OCI-LY7 (cell line): ENCODE measurements around the gene CCDC102B. TPM values are rescaled to one million over a fixed set of nuclear protein-coding genes. Genes with fewer than 3 reads are reported as not detected.

Experiments used
- BruUV-seq: library from RNA; stranded (reverse); fragments of 400-500 nt; replicated peaks from 2 replicates; lab custom pipeline; 2021; lab: Mats Ljungman, UMichigan
- CTCF ChIA-PET: fragments of 300-600 bp; sonication (Branson Sonifier 250); formaldehyde crosslinking; loops from one replicate; lab custom pipeline; 2022; ENCODE audit warnings: antibody characterized with exemption; ENCODE audit not compliant: unreplicated experiment; lab: Charles Lee
- POLR2A ChIA-PET: fragments of 300-600 bp; sonication (Branson Sonifier 250); formaldehyde crosslinking; loops from one replicate; lab custom pipeline; 2022; ENCODE audit warnings: antibody characterized with exemption; lab: Charles Lee
- DNase-seq: peaks from one replicate; pipeline ENCODE4 v3.0.0-alpha.2; 2015; ENCODE audit warnings: low spot score
- H2AFZ ChIP-seq: fragments of 200-600 bp; sonication (generic), shearing (Covaris generic); 2 replicates; pipeline ENCODE4 v1.6.1; 2014; ENCODE audit warnings: mild to moderate bottlenecking, antibody characterized with exemption, low read length, moderate library complexity
- H3K27ac ChIP-seq: fragments of 200-600 bp; sonication (generic); 2 replicates; pipeline ENCODE4 v1.5.1; 2014; ENCODE audit warnings: mixed run types, low read depth, mild to moderate bottlenecking, moderate library complexity, low read length, inconsistent platforms; ENCODE audit not compliant: poor library complexity, severe bottlenecking
- H3K36me3 ChIP-seq: fragments of 200-600 bp; sonication (generic); 2 replicates; pipeline ENCODE4 v1.6.1; 2014; ENCODE audit warnings: mild to moderate bottlenecking, antibody characterized with exemption, low read length, moderate library complexity, mixed read lengths; ENCODE audit not compliant: insufficient read depth
- H3K4me1 ChIP-seq: fragments of 200-600 bp; sonication (generic); 2 replicates; pipeline ENCODE4 v1.5.1; 2014; ENCODE audit warnings: mild to moderate bottlenecking, low read length; ENCODE audit not compliant: insufficient read depth, poor library complexity, severe bottlenecking
- H3K4me2 ChIP-seq: fragments of 200-600 bp; sonication (generic); 2 replicates; pipeline ENCODE4 v1.6.1; 2014; ENCODE audit warnings: mild to moderate bottlenecking, low read length
- H3K4me3 ChIP-seq: fragments of 200-600 bp; sonication (generic); 2 replicates; pipeline ENCODE4 v1.5.1; 2014; ENCODE audit warnings: mild to moderate bottlenecking, low read depth, low read length; ENCODE audit not compliant: poor library complexity, severe bottlenecking
- H3K79me2 ChIP-seq: fragments of 200-600 bp; sonication (generic); 2 replicates; pipeline ENCODE4 v1.6.1; 2016; ENCODE audit warnings: low read depth, mild to moderate bottlenecking, low read length, moderate library complexity, mixed read lengths; ENCODE audit not compliant: insufficient read depth
- H3K9me2 ChIP-seq: fragments of 200-600 bp; sonication (generic); 2 replicates; pipeline ENCODE4 v1.6.1; 2016; ENCODE audit warnings: mild to moderate bottlenecking, low read length, mixed read lengths; ENCODE audit not compliant: insufficient read depth
- H3K9me3 ChIP-seq: fragments of 200-600 bp; sonication (generic); 2 replicates; pipeline ENCODE4 v1.6.1; 2014; ENCODE audit warnings: mild to moderate bottlenecking, mixed run types, low read length, mixed read lengths
- H4K20me1 ChIP-seq: fragments of 200-600 bp; sonication (generic); 2 replicates; pipeline ENCODE4 v1.6.1; 2014; ENCODE audit warnings: mild to moderate bottlenecking, antibody characterized with exemption, low read length, moderate library complexity, mixed read lengths; ENCODE audit not compliant: insufficient read depth
- CTCF ChIP-seq: fragments of 200-600 bp; sonication (generic); conservative IDR thresholded peaks from 2 replicates; pipeline ENCODE4 v1.5.1; 2014; ENCODE audit warnings: mild to moderate bottlenecking, antibody characterized with exemption, low read length, moderate library complexity, mixed read lengths
- EZH2phosphoT487 ChIP-seq: fragments of 200-600 bp; sonication (generic); IDR thresholded peaks from 2 replicates; pipeline ENCODE4 v1.6.1; 2018; ENCODE audit warnings: low read depth, borderline replicate concordance, mild to moderate bottlenecking, mixed run types, antibody characterized with exemption, low read length, moderate library complexity, mixed read lengths
- intact Hi-C: fragments of 100-400 bp; cut with micrococcal nuclease; formaldehyde crosslinking; loops from one replicate; pipeline ENCODE4 v1.10.0; 2022; ENCODE audit not compliant: unreplicated experiment
- total RNA-seq, 2 experiments: library from RNA; depleted of rRNA in 1 of 2; stranded (reverse); fragments of >200 nt in 1 of 2; shearing (Covaris generic) in 1 of 2; gene quantifications; 2 replicates each; pipeline ENCODE4 v1.2.3, GENCODE V29; 2014 to 2022

The CCDC102B gene
- total RNA-seq, 2 experiments from 2014 or later = 0.46 to 0.54 TPM

GRCh38 chr18:68793951-68794350 is 3.9 kb upstream of the CCDC102B start:
- Histone ChIP-seq H3K27ac (no peak overlapping the region), H3K4me3 (no peak overlapping the region), H3K79me2 (no peaks in the 10 kb centered on the region), H3K9me3 (no peaks in the 10 kb centered on the region), H2AFZ (no peak overlapping the region), H4K20me1 (no peaks in the 10 kb centered on the region), H3K4me2 (no peak overlapping the region), H3K9me2 (no peaks in the 10 kb centered on the region), H3K4me1 (no peaks in the 10 kb centered on the region), H3K36me3 (no peaks in the 10 kb centered on the region)
- CTCF ChIA-PET = no interaction called here
- no peak for DNase-seq
- no peak for TF ChIP-seq EZH2phosphoT487
- TF ChIP-seq CTCF = no peak
- POLR2A ChIA-PET = no interaction called here
- BruUV-seq = no TSS peak
- intact Hi-C loops = no loop called here

- Histone ChIP-seq H3K36me3 (no peaks in the 10 kb centered on the region), H3K9me2 (no peaks in the 10 kb centered on the region), H3K4me2 (no peak overlapping the region), H2AFZ (no peak overlapping the region), H4K20me1 (no peaks in the 10 kb centered on the region), H3K9me3 (no peaks in the 10 kb centered on the region), H3K4me3 (no peak overlapping the region), H3K79me2 (no peaks in the 10 kb centered on the region), H3K27ac (no peak overlapping the region), H3K4me1 (no peaks in the 10 kb centered on the region)
- BruUV-seq = no TSS peak
- no peak for DNase-seq
- ChIA-PET CTCF (no interaction called here), POLR2A (no interaction called here)
- TF ChIP-seq CTCF (no peak), EZH2phosphoT487 (no peak)
- intact Hi-C loops = no loop called here
These were observed 767 bp upstream of the CCDC102B start for GRCh38 chr18:68796936-68797690.

- H3K9me3 ChIP-seq = no peaks in the 10 kb centered on the region
- CTCF ChIA-PET = no interaction called here
- H3K36me3 ChIP-seq = no peaks in the 10 kb centered on the region
- H3K27ac ChIP-seq = no peak overlapping the region
- H2AFZ ChIP-seq = no peak overlapping the region
- DNase-seq = no peak
- no peaks in the 10 kb centered on the region for H3K9me2 ChIP-seq
- no peak overlapping the region for H3K4me2 ChIP-seq
- no peak for TF ChIP-seq EZH2phosphoT487
- TF ChIP-seq CTCF = no peak
- BruUV-seq = no TSS peak
- POLR2A ChIA-PET = no interaction called here
- no peaks in the 10 kb centered on the region for H4K20me1 ChIP-seq
- H3K4me3 ChIP-seq = no peak overlapping the region
- H3K4me1 ChIP-seq = no peaks in the 10 kb centered on the region
- intact Hi-C loops = no loop called here
- H3K79me2 ChIP-seq = no peaks in the 10 kb centered on the region
These were observed 2.2 kb downstream of the CCDC102B start for GRCh38 chr18:68800075-68800474.
